GM12878 (cell line): ENCODE measurements around the gene MATN1. TPM values are rescaled to one million over a fixed set of nuclear protein-coding genes. Genes with fewer than 3 reads are reported as not detected.

Experiments used
- BCL11A ChIP-seq: IDR thresholded peaks from 2 replicates; pipeline ENCODE4 v1.6.1; 2011; ENCODE audit warnings: low read depth, low read length
- EP300 ChIP-seq, 2 experiments: fragments of 150-350 bp in 1 of 2; IDR thresholded peaks; 2 replicates each; pipeline ENCODE4 v1.6.1; 2011 to 2012; ENCODE audit warnings: low read depth in 2 of 2, low read length in 2 of 2, borderline replicate concordance in 1 of 2, improper control_type of control experiment in 1 of 2, inconsistent platforms in 1 of 2; ENCODE audit not compliant: control insufficient read depth in 1 of 2
- ESRRA ChIP-seq: IDR thresholded peaks from 2 replicates; pipeline ENCODE4 v1.6.1; 2012; ENCODE audit warnings: mild to moderate bottlenecking, low read length, improper control_type of control experiment
- KLF5 ChIP-seq: fragments of 450-650 bp; IDR thresholded peaks from 2 replicates; pipeline ENCODE4 v1.6.1; 2014; ENCODE audit warnings: mild to moderate bottlenecking; ENCODE audit not compliant: partially characterized antibody
- MTA3 ChIP-seq: IDR thresholded peaks from 2 replicates; pipeline ENCODE4 v1.6.1; 2012; ENCODE audit warnings: low read length, inconsistent platforms, borderline replicate concordance
- MXI1 ChIP-seq: fragments of 150-350 bp; IDR thresholded peaks from 2 replicates; pipeline ENCODE4 v1.6.1; 2011; ENCODE audit warnings: low read depth, mild to moderate bottlenecking, inconsistent platforms, low read length, improper control_type of control experiment
- NRF1 ChIP-seq: conservative IDR thresholded peaks from 2 replicates; pipeline ENCODE4 v1.6.1; 2011; ENCODE audit warnings: mild to moderate bottlenecking, low read depth, low read length, improper control_type of control experiment
- POLR2AphosphoS2 ChIP-seq: IDR thresholded peaks from 2 replicates; pipeline ENCODE4 v1.6.1; 2011; ENCODE audit warnings: low read depth, mild to moderate bottlenecking, low read length, improper control_type of control experiment, moderate library complexity
- RAD51 ChIP-seq: fragments of 450-650 bp; IDR thresholded peaks from 2 replicates; pipeline ENCODE4 v1.6.1; 2016; ENCODE audit warnings: moderate library complexity, mild to moderate bottlenecking, inconsistent platforms
- RBBP5 ChIP-seq: fragments of 200-600 bp; sonication (generic); conservative IDR thresholded peaks from 2 replicates; pipeline ENCODE4 v1.6.1; 2016
- SMARCA5 ChIP-seq: fragments of 450-650 bp; IDR thresholded peaks from 2 replicates; pipeline ENCODE4 v1.6.1; 2017; ENCODE audit warnings: mild to moderate bottlenecking
- SPI1 ChIP-seq: IDR thresholded peaks from 2 replicates; pipeline ENCODE4 v1.6.1; 2011; ENCODE audit warnings: low read depth, mild to moderate bottlenecking, low read length, moderate library complexity, borderline replicate concordance; ENCODE audit not compliant: insufficient read depth
- TAF1 ChIP-seq: IDR thresholded peaks from 2 replicates; pipeline ENCODE4 v1.6.1; 2011; ENCODE audit warnings: mild to moderate bottlenecking, low read depth, low read length, borderline replicate concordance
- YBX1 ChIP-seq: fragments of 450-650 bp; IDR thresholded peaks from 2 replicates; pipeline ENCODE4 v1.6.1; 2016; ENCODE audit warnings: antibody characterized with exemption
- YY1 ChIP-seq: IDR thresholded peaks from 2 replicates; pipeline ENCODE4 v1.6.1; 2011; ENCODE audit warnings: low read depth, mild to moderate bottlenecking, low read length
- ZNF207 ChIP-seq: fragments of 450-650 bp; IDR thresholded peaks from 2 replicates; pipeline ENCODE4 v1.6.1; 2014; ENCODE audit warnings: antibody characterized with exemption, mild to moderate bottlenecking, borderline replicate concordance
- polyA plus RNA-seq, 11 experiments: library from polyadenylated mRNA; depleted of rRNA in 4 of 11; unstranded in 6 of 11; stranded (reverse) in 5 of 11; fragments of >200 nt; fragmentation: Nextera tagmentation in 4 of 11; fragmentation: Illumina TruSeq in 1 of 11; extraction: Ambion mirVana in 4 of 11; extraction: Trizol in 1 of 11; gene quantifications; 1 replicate in 1 of 11; 2 replicates in 10 of 11; pipeline versions ENCODE4 v1.2.1 to v1.2.3, GENCODE V29; 2011 to 2016; ENCODE audit warnings: inconsistent platforms in 2 of 11, missing spikeins in 2 of 11, low read depth in 1 of 11
- total RNA-seq, 4 experiments: library from RNA; depleted of rRNA in 3 of 4; stranded (reverse); fragments of >200 nt in 3 of 4; fragmentation: Illumina TruSeq in 1 of 4; extraction: Trizol in 1 of 4; gene quantifications; 2 replicates each; pipeline versions ENCODE4 v1.2.1 to v1.2.3, GENCODE V29; 2013 to 2021
- TF ChIP-seq, protein P1 (sequence below): fragments of 450-650 bp; IDR thresholded peaks from 2 replicates; pipeline ENCODE4 v1.6.1; 2014; ENCODE audit warnings: mild to moderate bottlenecking
- TF ChIP-seq, protein P2 (sequence below): fragments of 450-650 bp; IDR thresholded peaks from 2 replicates; pipeline ENCODE4 v1.6.1; 2016; ENCODE audit warnings: mild to moderate bottlenecking
- TF ChIP-seq, protein P3 (sequence below): fragments of 150-350 bp; IDR thresholded peaks from 2 replicates; pipeline ENCODE4 v1.6.1; 2014; ENCODE audit warnings: mild to moderate bottlenecking, low read depth, low read length
- TF ChIP-seq, protein P4 (sequence below): fragments of 450-650 bp; IDR thresholded peaks from 2 replicates; pipeline ENCODE4 v1.6.1; 2016; ENCODE audit warnings: mild to moderate bottlenecking
- TF ChIP-seq, protein P5 (sequence below): IDR thresholded peaks from 2 replicates; pipeline ENCODE4 v1.6.1; 2011; ENCODE audit warnings: low read depth, low read length, improper control_type of control experiment, borderline replicate concordance

MATN1 gene
- total and polyA plus RNA-seq, 10 of the 15 experiments (the other 5 are each of a cell fraction or from before 2014, with no cell fraction given) = 0.04 to 0.50 (median 0.10) TPM; not detected in 1

DNA sequence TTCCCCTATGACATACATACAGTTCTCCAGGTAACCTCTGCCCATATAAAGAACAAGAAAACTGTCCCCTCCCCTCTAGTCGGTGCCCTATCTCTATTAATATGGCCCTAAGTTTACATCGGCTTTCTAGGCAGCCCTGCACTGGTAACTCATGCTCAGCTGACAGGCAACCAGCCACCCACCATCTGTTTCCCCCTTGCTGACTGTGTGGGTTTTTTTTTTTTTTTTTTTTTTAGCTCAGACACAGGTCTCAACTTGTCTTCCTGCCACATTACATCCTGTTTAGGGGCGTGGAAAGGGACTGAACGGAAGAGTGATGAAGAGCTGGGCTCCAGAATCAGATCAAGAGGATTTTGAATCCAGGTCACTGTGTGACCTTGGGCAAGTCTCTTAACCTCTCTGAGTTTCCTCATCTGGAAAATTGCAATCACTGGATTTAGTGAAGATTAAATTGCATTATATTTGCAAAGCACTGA, 20.2 kb upstream of the MATN1 start (continued):
- TF ChIP-seq RBBP5 = no peak
- peak; percentile 16 for TF ChIP-seq SMARCA5
- no peak for TF ChIP-seq MXI1
- TF ChIP-seq ESRRA = peak; percentile 46; the same call in 1 of the 2 replicates
- TF ChIP-seq YBX1 = no peak
- TF ChIP-seq SPI1 = no peak
- TF ChIP-seq, protein P1, sequence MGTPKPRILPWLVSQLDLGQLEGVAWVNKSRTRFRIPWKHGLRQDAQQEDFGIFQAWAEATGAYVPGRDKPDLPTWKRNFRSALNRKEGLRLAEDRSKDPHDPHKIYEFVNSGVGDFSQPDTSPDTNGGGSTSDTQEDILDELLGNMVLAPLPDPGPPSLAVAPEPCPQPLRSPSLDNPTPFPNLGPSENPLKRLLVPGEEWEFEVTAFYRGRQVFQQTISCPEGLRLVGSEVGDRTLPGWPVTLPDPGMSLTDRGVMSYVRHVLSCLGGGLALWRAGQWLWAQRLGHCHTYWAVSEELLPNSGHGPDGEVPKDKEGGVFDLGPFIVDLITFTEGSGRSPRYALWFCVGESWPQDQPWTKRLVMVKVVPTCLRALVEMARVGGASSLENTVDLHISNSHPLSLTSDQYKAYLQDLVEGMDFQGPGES = no peak
- peak in 1 of 2 experiments; percentile 71; a peak in 2 of 4 replicates for TF ChIP-seq EP300 (IDR thresholded peaks at IDR 0.05; ENCODE audit: borderline replicate concordance in 1 of 2, control insufficient read depth in 1 of 2, low read depth in 2 of 2, low read length in 2 of 2)
- TF ChIP-seq MTA3 = no peak
- TF ChIP-seq YY1 = no peak
- peak; percentile 41; the same call in 1 of the 2 replicates for TF ChIP-seq POLR2AphosphoS2
- no peak for TF ChIP-seq KLF5
- TF ChIP-seq NRF1 = no peak
- no peak for TF ChIP-seq ZNF207
- 0 out of 2 replicates have a peak, but pooled peaks have one; percentile 45 for TF ChIP-seq BCL11A
- TF ChIP-seq, protein P2, sequence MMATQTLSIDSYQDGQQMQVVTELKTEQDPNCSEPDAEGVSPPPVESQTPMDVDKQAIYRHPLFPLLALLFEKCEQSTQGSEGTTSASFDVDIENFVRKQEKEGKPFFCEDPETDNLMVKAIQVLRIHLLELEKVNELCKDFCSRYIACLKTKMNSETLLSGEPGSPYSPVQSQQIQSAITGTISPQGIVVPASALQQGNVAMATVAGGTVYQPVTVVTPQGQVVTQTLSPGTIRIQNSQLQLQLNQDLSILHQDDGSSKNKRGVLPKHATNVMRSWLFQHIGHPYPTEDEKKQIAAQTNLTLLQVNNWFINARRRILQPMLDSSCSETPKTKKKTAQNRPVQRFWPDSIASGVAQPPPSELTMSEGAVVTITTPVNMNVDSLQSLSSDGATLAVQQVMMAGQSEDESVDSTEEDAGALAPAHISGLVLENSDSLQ = peak; percentile 74
- no peak for TF ChIP-seq TAF1
- TF ChIP-seq, protein P3, sequence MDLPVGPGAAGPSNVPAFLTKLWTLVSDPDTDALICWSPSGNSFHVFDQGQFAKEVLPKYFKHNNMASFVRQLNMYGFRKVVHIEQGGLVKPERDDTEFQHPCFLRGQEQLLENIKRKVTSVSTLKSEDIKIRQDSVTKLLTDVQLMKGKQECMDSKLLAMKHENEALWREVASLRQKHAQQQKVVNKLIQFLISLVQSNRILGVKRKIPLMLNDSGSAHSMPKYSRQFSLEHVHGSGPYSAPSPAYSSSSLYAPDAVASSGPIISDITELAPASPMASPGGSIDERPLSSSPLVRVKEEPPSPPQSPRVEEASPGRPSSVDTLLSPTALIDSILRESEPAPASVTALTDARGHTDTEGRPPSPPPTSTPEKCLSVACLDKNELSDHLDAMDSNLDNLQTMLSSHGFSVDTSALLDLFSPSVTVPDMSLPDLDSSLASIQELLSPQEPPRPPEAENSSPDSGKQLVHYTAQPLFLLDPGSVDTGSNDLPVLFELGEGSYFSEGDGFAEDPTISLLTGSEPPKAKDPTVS = no peak
- peak; percentile 76 for TF ChIP-seq RAD51
- TF ChIP-seq, protein P4, sequence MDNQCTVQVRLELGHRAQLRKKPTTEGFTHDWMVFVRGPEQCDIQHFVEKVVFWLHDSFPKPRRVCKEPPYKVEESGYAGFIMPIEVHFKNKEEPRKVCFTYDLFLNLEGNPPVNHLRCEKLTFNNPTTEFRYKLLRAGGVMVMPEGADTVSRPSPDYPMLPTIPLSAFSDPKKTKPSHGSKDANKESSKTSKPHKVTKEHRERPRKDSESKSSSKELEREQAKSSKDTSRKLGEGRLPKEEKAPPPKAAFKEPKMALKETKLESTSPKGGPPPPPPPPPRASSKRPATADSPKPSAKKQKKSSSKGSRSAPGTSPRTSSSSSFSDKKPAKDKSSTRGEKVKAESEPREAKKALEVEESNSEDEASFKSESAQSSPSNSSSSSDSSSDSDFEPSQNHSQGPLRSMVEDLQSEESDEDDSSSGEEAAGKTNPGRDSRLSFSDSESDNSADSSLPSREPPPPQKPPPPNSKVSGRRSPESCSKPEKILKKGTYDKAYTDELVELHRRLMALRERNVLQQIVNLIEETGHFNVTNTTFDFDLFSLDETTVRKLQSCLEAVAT = peak; percentile 88
- TF ChIP-seq, protein P5, sequence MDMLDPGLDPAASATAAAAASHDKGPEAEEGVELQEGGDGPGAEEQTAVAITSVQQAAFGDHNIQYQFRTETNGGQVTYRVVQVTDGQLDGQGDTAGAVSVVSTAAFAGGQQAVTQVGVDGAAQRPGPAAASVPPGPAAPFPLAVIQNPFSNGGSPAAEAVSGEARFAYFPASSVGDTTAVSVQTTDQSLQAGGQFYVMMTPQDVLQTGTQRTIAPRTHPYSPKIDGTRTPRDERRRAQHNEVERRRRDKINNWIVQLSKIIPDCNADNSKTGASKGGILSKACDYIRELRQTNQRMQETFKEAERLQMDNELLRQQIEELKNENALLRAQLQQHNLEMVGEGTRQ = no peak
